Mammary epithelial cell (primary cell): Measurements from ENCODE around the gene S100B.

Source experiments
- CTCF ChIP-seq, 2 donors: IDR thresholded peaks in 1 of 2; conservative IDR thresholded peaks in 1 of 2; 2 replicates each; pipeline ENCODE4 v1.5.1; 2011 to 2012; ENCODE audit warnings: inconsistent platforms in 2 of 2, low read length in 2 of 2, mild to moderate bottlenecking in 2 of 2, control low read depth in 1 of 2, low read depth in 1 of 2; ENCODE audit not compliant: insufficient read depth in 1 of 2; ENCODE audit errors: extremely low read depth in 1 of 2
- EZH2 ChIP-seq: IDR thresholded peaks from 2 replicates; pipeline ENCODE4 v1.6.1; 2012; ENCODE audit warnings: low read length, inconsistent platforms, borderline replicate concordance

GRCh38 chr21:46635324-46636180 is 30.7 kb upstream of the S100B start, which contains the start of gene PRMT2:
- TF ChIP-seq CTCF (conservative IDR thresholded peaks at IDR 0.05 in 1 of 2, IDR thresholded peaks at IDR 0.05 in 1 of 2; ENCODE audit: extremely low read depth in 1 of 2, insufficient read depth in 1 of 2, low read depth in 1 of 2, low read length in 2 of 2) = no peak
- no peak for TF ChIP-seq EZH2
